ENCODE results near the gene GLA. TPM values are rescaled to one million over a fixed set of nuclear protein-coding genes. Genes with fewer than 3 reads are reported as not detected.

The GLA gene
- total RNA-seq, 1 experiment from 2014 or later, result 54.8 TPM

- no peak overlapping the region for H3K4me3 ChIP-seq (ENCODE audit: low read length)
- no peaks in the 10 kb centered on the region for H3F3A ChIP-seq (ENCODE audit: low read length, unreplicated experiment)
- H3K4me1 ChIP-seq (ENCODE audit: insufficient read depth, low read length), result peaks cover 17% of the 10 kb centered on the region
- H4K20me1 ChIP-seq (ENCODE audit: low read length), result peaks cover 17% of the 10 kb centered on the region; the same call in 1 of the 2 replicates
- no peak overlapping the region for H2AFZ ChIP-seq (ENCODE audit: low read length)
- H3K9me3 ChIP-seq (ENCODE audit: low read length), result no peaks in the 10 kb centered on the region
- H3K79me2 ChIP-seq (ENCODE audit: low read length), result peaks cover 33% of the 10 kb centered on the region
- no peak for TF ChIP-seq EZH2 (IDR thresholded peaks at IDR 0.05; ENCODE audit: low read length, unreplicated experiment)
- TF ChIP-seq CTCF (conservative IDR thresholded peaks at IDR 0.05; ENCODE audit: low read depth, low read length), result no peak
- no peak for TF ChIP-seq EZH2phosphoT487 (IDR thresholded peaks at IDR 0.05; ENCODE audit: borderline replicate concordance, low read length)
- ATAC-seq (no peak), DNase-seq (no peak)
- H3K36me3 ChIP-seq (ENCODE audit: low read depth, low read length), result peaks cover 35% of the 10 kb centered on the region
- no TSS peak for BruUV-seq (replicated peaks)
- CTCF ChIA-PET, result no interaction called here
- intact Hi-C loops (cut with micrococcal nuclease), result no loop called here
- H3K9me2 ChIP-seq (replicated peaks; ENCODE audit: low read length), result no peaks in the 10 kb centered on the region
- no peak overlapping the region for H3K4me2 ChIP-seq (ENCODE audit: low read length)
- no peaks in the 10 kb centered on the region for H3K27me3 ChIP-seq (ENCODE audit: low read length)
- no peak overlapping the region for H3K9ac ChIP-seq (ENCODE audit: low read length)
- no peak overlapping the region for H3K27ac ChIP-seq (ENCODE audit: low read length)
- POLR2A ChIA-PET (ENCODE audit: unreplicated experiment), result no interaction called here
These were observed 11.9 kb downstream of the GLA start for GRCh38 chrX:101395789-101396188.

- peaks cover 35% of the 10 kb centered on the region for H3K36me3 ChIP-seq (ENCODE audit: low read depth, low read length)
- H3K27me3 ChIP-seq (ENCODE audit: low read length), result no peaks in the 10 kb centered on the region
- H3K9me3 ChIP-seq (ENCODE audit: low read length), result no peaks in the 10 kb centered on the region
- ATAC-seq (no peak), DNase-seq (no peak)
- H3K9ac ChIP-seq (ENCODE audit: low read length), result no peak overlapping the region
- H3K27ac ChIP-seq (ENCODE audit: low read length), result no peak overlapping the region
- intact Hi-C loops (cut with micrococcal nuclease), result no loop called here
- ChIA-PET CTCF (no interaction called here), POLR2A (ENCODE audit: unreplicated experiment) (no interaction called here)
- H4K20me1 ChIP-seq (ENCODE audit: low read length), result peaks cover 17% of the 10 kb centered on the region; the same call in 1 of the 2 replicates
- no TSS peak for BruUV-seq (replicated peaks)
- no peaks in the 10 kb centered on the region for H3F3A ChIP-seq (ENCODE audit: low read length, unreplicated experiment)
- no peaks in the 10 kb centered on the region for H3K9me2 ChIP-seq (replicated peaks; ENCODE audit: low read length)
- no peak overlapping the region for H3K4me3 ChIP-seq (ENCODE audit: low read length)
- peaks cover 33% of the 10 kb centered on the region for H3K79me2 ChIP-seq (ENCODE audit: low read length)
- H3K4me2 ChIP-seq (ENCODE audit: low read length), result no peak overlapping the region
- peaks cover 22% of the 10 kb centered on the region for H3K4me1 ChIP-seq (ENCODE audit: insufficient read depth, low read length)
- H2AFZ ChIP-seq (ENCODE audit: low read length), result no peak overlapping the region
- TF ChIP-seq CTCF (conservative IDR thresholded peaks at IDR 0.05; ENCODE audit: low read depth, low read length), result no peak
- no peak for TF ChIP-seq EZH2 (IDR thresholded peaks at IDR 0.05; ENCODE audit: low read length, unreplicated experiment)
- TF ChIP-seq EZH2phosphoT487 (IDR thresholded peaks at IDR 0.05; ENCODE audit: borderline replicate concordance, low read length), result no peak
These were observed 13.4 kb downstream of the GLA start for GRCh38 chrX:101394372-101394771.

- Histone ChIP-seq H3K4me2 (ENCODE audit: low read length) (peak overlapping the region; percentile 44), H4K20me1 (ENCODE audit: low read length) (peaks cover 17% of the 10 kb centered on the region; the same call in 1 of the 2 replicates), H3K4me3 (ENCODE audit: low read length) (peak overlapping the region; percentile 23; the same call in 1 of the 2 replicates), H3K4me1 (ENCODE audit: insufficient read depth, low read length) (peaks cover 22% of the 10 kb centered on the region), H3K36me3 (ENCODE audit: low read depth, low read length) (peaks cover 35% of the 10 kb centered on the region), H3K9ac (ENCODE audit: low read length) (no peak overlapping the region), H3K27ac (ENCODE audit: low read length) (no peak overlapping the region), H3K9me3 (ENCODE audit: low read length) (no peaks in the 10 kb centered on the region), H3K27me3 (ENCODE audit: low read length) (no peaks in the 10 kb centered on the region), H3K79me2 (ENCODE audit: low read length) (peaks cover 33% of the 10 kb centered on the region), H3K9me2 (replicated peaks; ENCODE audit: low read length) (no peaks in the 10 kb centered on the region), H3F3A (ENCODE audit: low read length, unreplicated experiment) (no peaks in the 10 kb centered on the region), H2AFZ (ENCODE audit: low read length) (no peak overlapping the region)
- CTCF ChIA-PET, result no interaction called here
- no peak for DNase-seq
- POLR2A ChIA-PET (ENCODE audit: unreplicated experiment), result no interaction called here
- intact Hi-C loops (cut with micrococcal nuclease), result no loop called here
- no TSS peak for BruUV-seq (replicated peaks)
- ATAC-seq, result 0 out of 2 replicates have a peak, but pooled peaks have one; percentile 4
- TF ChIP-seq EZH2 (IDR thresholded peaks at IDR 0.05; ENCODE audit: low read length, unreplicated experiment), result no peak
- TF ChIP-seq EZH2phosphoT487 (IDR thresholded peaks at IDR 0.05; ENCODE audit: borderline replicate concordance, low read length), result no peak
- TF ChIP-seq CTCF (conservative IDR thresholded peaks at IDR 0.05; ENCODE audit: low read depth, low read length), result no peak
These were observed 14.0 kb downstream of the GLA start for GRCh38 chrX:101393530-101394305.

Measured in PC-3 (cell line).